NCI-H345 treated with DMSO at 0.1 percent for 48 hours (cell line): Measurements from ENCODE around the gene SPATS2.
A peak's percentile ranks its signal among the peaks of the same experiment; 100 is the strongest.

Experiments used
- DNase-seq: peaks from one replicate; lab custom pipeline; 2025; ENCODE audit not compliant: unreplicated experiment; lab: John Stamatoyannopoulos, UW

Gene SPATS2

GRCh38 chr12:49538510-49539403, 171.5 kb downstream of the SPATS2 start, which contains the start of gene KCNH3:
TSS of gene KCNH3 (plus strand) at chr12:49539030. CDS start at chr12:49539417, 387 bp downstream.
- DNase-seq: no peak

- no peak for DNase-seq
Measured at GRCh38 chr12:49539406-49540228, 172.4 kb downstream of the SPATS2 start.

- no peak for DNase-seq
Measured at GRCh38 chr12:49540229-49541139, 173.2 kb downstream of the SPATS2 start.

GRCh38 chr12:49541140-49541861, 174.0 kb downstream of the SPATS2 start:
- DNase-seq: no peak

GRCh38 chr12:49541911-49542505, 174.7 kb downstream of the SPATS2 start:
- no peak for DNase-seq

GRCh38 chr12:49542592-49543160, 175.4 kb downstream of the SPATS2 start:
- DNase-seq: no peak

GRCh38 chr12:49543221-49543913, 176.1 kb downstream of the SPATS2 start:
- no peak for DNase-seq

- DNase-seq: no peak
Measured at GRCh38 chr12:49543914-49544815, 176.9 kb downstream of the SPATS2 start.

- DNase-seq: no peak
Measured at GRCh38 chr12:49545815-49546214, 178.6 kb downstream of the SPATS2 start.

GRCh38 chr12:49546481-49546880, 179.2 kb downstream of the SPATS2 start:
- no peak for DNase-seq

- no peak for DNase-seq
Measured at GRCh38 chr12:49547090-49547690, 179.9 kb downstream of the SPATS2 start.

- DNase-seq: no peak
Measured at GRCh38 chr12:49548481-49548821, 181.2 kb downstream of the SPATS2 start.

- no peak for DNase-seq
Measured at GRCh38 chr12:49548822-49549648, 181.8 kb downstream of the SPATS2 start.

- peak; percentile 14 for DNase-seq
Measured at GRCh38 chr12:49549735-49550692, 182.8 kb downstream of the SPATS2 start.

GRCh38 chr12:49550693-49551252, 183.5 kb downstream of the SPATS2 start:
- DNase-seq: no peak
